Osteoblast (primary cell): Measurements from ENCODE around the gene CBX8. TPM values are rescaled to one million over a fixed set of nuclear protein-coding genes. Genes with fewer than 3 reads are reported as not detected.
A peak's percentile ranks its signal among the peaks of the same experiment; 100 is the strongest.

Source experiments
- DNase-seq: peaks from one replicate; pipeline ENCODE4 v3.0.0; 2011; ENCODE audit warnings: low spot score, mixed read lengths; ENCODE audit not compliant: insufficient read length; ENCODE audit errors: missing footprints
- H2AFZ ChIP-seq: 2 replicates; pipeline ENCODE4 v1.6.0; 2011; ENCODE audit warnings: mild to moderate bottlenecking, low read length
- H3K27ac ChIP-seq: 2 replicates; pipeline ENCODE4 v1.5.1; 2011; ENCODE audit warnings: mild to moderate bottlenecking, low read depth, low read length, moderate library complexity
- H3K27me3 ChIP-seq: 2 replicates; pipeline ENCODE4 v1.6.0; 2012; ENCODE audit warnings: mild to moderate bottlenecking, control low read depth, inconsistent platforms, low read length, moderate library complexity; ENCODE audit not compliant: insufficient read depth
- H3K36me3 ChIP-seq: 2 replicates; pipeline ENCODE4 v1.5.1; 2011; ENCODE audit warnings: mild to moderate bottlenecking, low read length, control low read depth, moderate library complexity; ENCODE audit not compliant: insufficient read depth
- H3K4me1 ChIP-seq: 2 replicates; pipeline ENCODE4 v1.5.1; 2011; ENCODE audit warnings: mild to moderate bottlenecking, low read length, control low read depth, moderate library complexity; ENCODE audit not compliant: insufficient read depth
- H3K4me2 ChIP-seq: 2 replicates; pipeline ENCODE4 v1.6.0; 2011; ENCODE audit warnings: mild to moderate bottlenecking, low read length; ENCODE audit not compliant: insufficient read depth
- H3K4me3 ChIP-seq: fragments of 200-600 bp; sonication (generic); 3 replicates; pipeline ENCODE4 v1.5.1; 2012; ENCODE audit warnings: mild to moderate bottlenecking, low read length, inconsistent platforms; ENCODE audit not compliant: insufficient read depth
- H3K79me2 ChIP-seq: 2 replicates; pipeline ENCODE4 v1.6.0; 2012; ENCODE audit warnings: mild to moderate bottlenecking, low read length, control low read depth, inconsistent platforms; ENCODE audit not compliant: insufficient read depth
- H3K9me3 ChIP-seq: 2 replicates; pipeline ENCODE4 v1.5.1; 2011; ENCODE audit warnings: low read depth, low read length, control low read depth
- H4K20me1 ChIP-seq: 2 replicates; pipeline ENCODE4 v1.6.0; 2012; ENCODE audit warnings: mild to moderate bottlenecking, low read length, control low read depth; ENCODE audit not compliant: insufficient read depth
- total RNA-seq: library from RNA; depleted of rRNA; stranded (reverse); fragments of >200 nt; gene quantifications from 2 replicates; pipeline ENCODE4 v1.2.3, GENCODE V29; 2012
- TF ChIP-seq, protein P1 (sequence below): IDR thresholded peaks from 2 replicates; pipeline ENCODE4 v1.5.1; 2011; ENCODE audit warnings: mild to moderate bottlenecking, low read depth, low read length, moderate library complexity; ENCODE audit errors: extremely low read depth

Gene CBX8
- total RNA-seq, 1 donor = 3.3 TPM

DNA sequence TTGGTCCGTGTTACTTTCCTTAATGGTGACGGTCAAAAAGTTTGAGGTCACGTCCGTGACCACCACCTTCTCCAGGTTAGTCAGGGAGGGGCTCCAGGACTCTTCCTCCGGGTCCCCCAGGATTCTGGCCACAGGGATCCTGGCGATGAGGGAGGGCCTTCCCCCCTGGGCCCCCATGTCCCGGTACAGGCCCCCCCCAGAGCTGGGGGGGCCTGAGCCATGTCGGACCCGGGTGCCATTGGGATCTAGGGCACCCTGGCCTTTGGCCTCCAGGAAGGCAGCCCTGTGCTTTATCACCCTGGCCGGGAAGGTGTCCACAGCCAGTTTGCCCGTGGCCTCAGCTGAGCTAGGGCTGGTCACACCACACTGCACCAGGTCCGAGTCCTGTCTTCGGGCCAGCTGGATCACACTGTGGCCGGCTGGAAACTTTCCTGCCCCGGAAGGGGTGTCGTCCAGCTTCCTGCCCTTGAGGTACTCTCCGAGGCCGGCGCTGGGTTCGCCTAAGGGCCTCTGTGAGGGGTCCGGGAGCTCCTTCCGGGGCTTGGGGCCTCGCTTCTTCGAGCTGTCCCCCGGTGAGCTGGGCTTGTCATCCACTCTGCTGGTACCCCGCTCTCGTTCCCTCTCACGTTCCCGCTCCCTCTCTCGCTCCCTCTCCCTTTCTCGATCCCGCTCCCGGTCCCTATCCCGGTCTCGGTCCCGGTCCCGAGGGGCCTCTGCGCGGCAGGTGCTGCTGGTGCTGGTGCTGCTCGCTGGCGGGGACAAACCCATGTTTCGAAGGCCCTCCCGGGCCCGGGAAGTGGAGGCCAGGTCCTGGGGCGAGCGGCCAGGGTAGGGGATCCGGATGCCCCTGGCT lies 2.0 kb downstream of the CBX8 start:
- H3K4me3 ChIP-seq = no peak overlapping the region
- H2AFZ ChIP-seq = no peak overlapping the region
- no peak for DNase-seq
- H3K27me3 ChIP-seq = peaks cover 48% of the 10 kb centered on the region
- no peak overlapping the region for H3K4me2 ChIP-seq
- no peaks in the 10 kb centered on the region for H3K9me3 ChIP-seq
- TF ChIP-seq, protein P1, sequence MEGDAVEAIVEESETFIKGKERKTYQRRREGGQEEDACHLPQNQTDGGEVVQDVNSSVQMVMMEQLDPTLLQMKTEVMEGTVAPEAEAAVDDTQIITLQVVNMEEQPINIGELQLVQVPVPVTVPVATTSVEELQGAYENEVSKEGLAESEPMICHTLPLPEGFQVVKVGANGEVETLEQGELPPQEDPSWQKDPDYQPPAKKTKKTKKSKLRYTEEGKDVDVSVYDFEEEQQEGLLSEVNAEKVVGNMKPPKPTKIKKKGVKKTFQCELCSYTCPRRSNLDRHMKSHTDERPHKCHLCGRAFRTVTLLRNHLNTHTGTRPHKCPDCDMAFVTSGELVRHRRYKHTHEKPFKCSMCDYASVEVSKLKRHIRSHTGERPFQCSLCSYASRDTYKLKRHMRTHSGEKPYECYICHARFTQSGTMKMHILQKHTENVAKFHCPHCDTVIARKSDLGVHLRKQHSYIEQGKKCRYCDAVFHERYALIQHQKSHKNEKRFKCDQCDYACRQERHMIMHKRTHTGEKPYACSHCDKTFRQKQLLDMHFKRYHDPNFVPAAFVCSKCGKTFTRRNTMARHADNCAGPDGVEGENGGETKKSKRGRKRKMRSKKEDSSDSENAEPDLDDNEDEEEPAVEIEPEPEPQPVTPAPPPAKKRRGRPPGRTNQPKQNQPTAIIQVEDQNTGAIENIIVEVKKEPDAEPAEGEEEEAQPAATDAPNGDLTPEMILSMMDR = no peak
- no peak overlapping the region for H3K27ac ChIP-seq
- H3K79me2 ChIP-seq = no peaks in the 10 kb centered on the region
- H3K36me3 ChIP-seq = no peaks in the 10 kb centered on the region
- H3K4me1 ChIP-seq = peaks cover 13% of the 10 kb centered on the region
- H4K20me1 ChIP-seq = peaks cover 8% of the 10 kb centered on the region

DNA sequence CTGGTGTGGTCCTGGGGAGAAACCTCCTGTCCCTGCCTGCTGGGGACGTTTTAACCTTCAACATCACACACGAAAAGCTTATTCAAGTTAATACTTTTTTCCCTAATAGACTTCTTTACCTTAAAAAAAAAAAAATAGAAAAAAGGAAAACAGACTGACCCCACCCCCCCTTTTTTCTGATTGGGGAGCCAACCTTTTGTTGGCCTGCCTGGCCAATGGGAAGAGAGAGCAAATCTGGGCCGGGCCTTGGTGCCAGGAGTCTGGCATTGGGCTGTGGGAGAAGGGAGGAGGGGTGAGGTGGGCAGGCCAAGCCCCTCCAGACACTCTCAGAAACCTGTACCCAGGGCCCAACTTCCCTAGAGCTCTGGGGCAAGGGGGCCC lies 3.0 kb downstream of the CBX8 start:
- no peak overlapping the region for H3K27ac ChIP-seq
- H3K4me3 ChIP-seq = peak overlapping the region; percentile 58
- no peaks in the 10 kb centered on the region for H3K9me3 ChIP-seq
- peaks cover 48% of the 10 kb centered on the region for H3K27me3 ChIP-seq
- peaks cover 13% of the 10 kb centered on the region for H3K4me1 ChIP-seq
- H4K20me1 ChIP-seq = peaks cover 6% of the 10 kb centered on the region
- no peak overlapping the region for H2AFZ ChIP-seq
- peak; percentile 95 for DNase-seq
- no peaks in the 10 kb centered on the region for H3K79me2 ChIP-seq
- TF ChIP-seq, protein P1 = no peak
- peak overlapping the region; percentile 68 for H3K4me2 ChIP-seq
- no peaks in the 10 kb centered on the region for H3K36me3 ChIP-seq

DNA sequence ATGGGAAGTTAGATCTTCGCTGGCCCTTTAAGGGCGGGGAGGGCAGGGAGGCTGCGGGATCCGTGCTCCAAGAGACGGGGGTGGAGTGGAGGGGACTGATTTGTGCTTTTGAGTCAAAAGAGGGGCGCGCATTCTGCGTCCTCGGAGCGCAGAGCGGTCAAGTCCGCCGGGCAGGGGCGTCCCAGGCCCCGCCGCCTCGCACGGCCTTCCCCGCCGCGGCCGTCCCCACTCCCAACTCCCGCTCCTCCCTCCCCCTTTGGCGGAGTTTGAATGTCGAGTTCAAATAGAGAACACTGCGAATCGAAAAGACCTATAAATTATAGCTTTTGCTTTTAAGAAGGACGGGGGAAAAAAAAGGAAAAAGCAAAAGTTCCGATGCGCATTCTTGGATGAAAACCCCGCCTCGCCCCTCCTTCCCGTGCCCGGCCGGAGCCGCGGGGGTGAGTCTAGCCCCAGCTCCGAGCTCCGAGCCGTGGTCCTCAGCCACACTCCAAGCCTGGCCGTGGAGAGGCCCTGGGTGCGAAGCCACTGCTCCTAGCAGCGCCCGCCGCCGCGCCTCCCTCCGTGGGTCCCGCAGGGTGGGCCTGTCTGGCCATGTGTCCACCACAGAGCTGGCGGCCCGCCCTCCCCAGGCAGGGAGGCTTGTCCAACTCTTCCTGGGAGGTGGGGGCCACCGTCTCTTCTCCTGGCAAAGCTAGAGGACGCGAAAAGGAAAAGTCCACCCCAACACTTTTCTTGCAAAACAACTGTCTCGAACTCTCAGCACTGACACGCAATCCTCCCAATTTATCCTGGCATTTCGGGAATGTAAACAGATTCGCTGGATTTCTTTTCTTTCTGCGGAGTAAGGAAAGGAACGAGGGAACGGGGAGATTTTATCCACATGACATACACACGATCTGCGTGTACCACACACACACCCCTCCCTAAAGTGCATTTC lies 3.6 kb downstream of the CBX8 start:
- Histone ChIP-seq H3K4me2 (peak overlapping the region; percentile 68), H3K4me1 (peaks cover 10% of the 10 kb centered on the region), H3K79me2 (no peaks in the 10 kb centered on the region), H4K20me1 (peaks cover 6% of the 10 kb centered on the region), H3K27ac (no peak overlapping the region), H3K27me3 (peaks cover 47% of the 10 kb centered on the region), H3K36me3 (no peaks in the 10 kb centered on the region), H2AFZ (no peak overlapping the region), H3K4me3 (peak overlapping the region; percentile 58), H3K9me3 (no peaks in the 10 kb centered on the region)
- TF ChIP-seq, protein P1 = no peak
- DNase-seq = peak; percentile 94
